Ecto neural progenitor cell (in vitro differentiated cells): ENCODE measurements around the gene GPA33.

ENCODE experiments used
- DNase-seq: peaks from one replicate; pipeline ENCODE4 v3.0.0-alpha.2; 2018; ENCODE audit warnings: low spot score

The GPA33 gene

GRCh38 chr1:167117225-167117624, 27.0 kb upstream of the GPA33 start:
- no peak for DNase-seq

GRCh38 chr1:167116174-167116573, 26.0 kb upstream of the GPA33 start:
- no peak for DNase-seq

GRCh38 chr1:167115655-167116054, 25.5 kb upstream of the GPA33 start:
- no peak for DNase-seq

GRCh38 chr1:167114725-167115124, 24.5 kb upstream of the GPA33 start:
- no peak for DNase-seq

- DNase-seq: no peak
Measured at GRCh38 chr1:167111868-167112709, 21.9 kb upstream of the GPA33 start.

- no peak for DNase-seq
Measured at GRCh38 chr1:167110586-167110985, 20.4 kb upstream of the GPA33 start.

GRCh38 chr1:167109125-167109524, 18.9 kb upstream of the GPA33 start:
- no peak for DNase-seq

- DNase-seq: no peak
Measured at GRCh38 chr1:167107456-167107855, 17.3 kb upstream of the GPA33 start.

- no peak for DNase-seq
Measured at GRCh38 chr1:167106119-167106461, 15.9 kb upstream of the GPA33 start.

GRCh38 chr1:167105271-167106118, 15.3 kb upstream of the GPA33 start:
- DNase-seq: no peak

- DNase-seq: no peak
Measured at GRCh38 chr1:167104256-167104633, 14.1 kb upstream of the GPA33 start.

GRCh38 chr1:167102906-167103573, 12.9 kb upstream of the GPA33 start:
- no peak for DNase-seq

- no peak for DNase-seq
Measured at GRCh38 chr1:167101754-167102153, 11.6 kb upstream of the GPA33 start.

- no peak for DNase-seq
Measured at GRCh38 chr1:167100730-167101129, 10.6 kb upstream of the GPA33 start.

- DNase-seq: no peak
Measured at GRCh38 chr1:167099851-167100250, 9.7 kb upstream of the GPA33 start.

GRCh38 chr1:167095368-167095767, 5.2 kb upstream of the GPA33 start:
- no peak for DNase-seq

GRCh38 chr1:167094690-167095089, 4.5 kb upstream of the GPA33 start:
- no peak for DNase-seq

- DNase-seq: no peak
Measured at GRCh38 chr1:167093846-167094516, 3.8 kb upstream of the GPA33 start, which contains the start of gene STYXL2. STYXL2 (plus strand) TSS chr1:167094075; CDS start chr1:167094850, 775 bp downstream.

- DNase-seq: no peak
Measured at GRCh38 chr1:167092653-167093052, 2.5 kb upstream of the GPA33 start.

- no peak for DNase-seq
Measured at GRCh38 chr1:167089939-167090313, 251 bp downstream of the GPA33 start.

- no peak for DNase-seq
Measured at GRCh38 chr1:167088746-167089417, 1.3 kb downstream of the GPA33 start.

- no peak for DNase-seq
Measured at GRCh38 chr1:167086768-167087167, 3.4 kb downstream of the GPA33 start.
